ENCODE measurements around the gene TNKS2.
A peak's percentile ranks its signal among the peaks of the same experiment; 100 is the strongest.

The TNKS2 gene

GRCh38 chr10:91864099-91864498 lies 65.9 kb downstream of the TNKS2 start:
- no peak for DNase-seq (ENCODE audit: low read depth)
- TF ChIP-seq, protein P1, sequence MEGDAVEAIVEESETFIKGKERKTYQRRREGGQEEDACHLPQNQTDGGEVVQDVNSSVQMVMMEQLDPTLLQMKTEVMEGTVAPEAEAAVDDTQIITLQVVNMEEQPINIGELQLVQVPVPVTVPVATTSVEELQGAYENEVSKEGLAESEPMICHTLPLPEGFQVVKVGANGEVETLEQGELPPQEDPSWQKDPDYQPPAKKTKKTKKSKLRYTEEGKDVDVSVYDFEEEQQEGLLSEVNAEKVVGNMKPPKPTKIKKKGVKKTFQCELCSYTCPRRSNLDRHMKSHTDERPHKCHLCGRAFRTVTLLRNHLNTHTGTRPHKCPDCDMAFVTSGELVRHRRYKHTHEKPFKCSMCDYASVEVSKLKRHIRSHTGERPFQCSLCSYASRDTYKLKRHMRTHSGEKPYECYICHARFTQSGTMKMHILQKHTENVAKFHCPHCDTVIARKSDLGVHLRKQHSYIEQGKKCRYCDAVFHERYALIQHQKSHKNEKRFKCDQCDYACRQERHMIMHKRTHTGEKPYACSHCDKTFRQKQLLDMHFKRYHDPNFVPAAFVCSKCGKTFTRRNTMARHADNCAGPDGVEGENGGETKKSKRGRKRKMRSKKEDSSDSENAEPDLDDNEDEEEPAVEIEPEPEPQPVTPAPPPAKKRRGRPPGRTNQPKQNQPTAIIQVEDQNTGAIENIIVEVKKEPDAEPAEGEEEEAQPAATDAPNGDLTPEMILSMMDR (conservative IDR thresholded peaks at IDR 0.05; ENCODE audit: low read depth, low read length) = no peak
- H3K4me3 ChIP-seq (ENCODE audit: low read length) = no peak overlapping the region

DNA sequence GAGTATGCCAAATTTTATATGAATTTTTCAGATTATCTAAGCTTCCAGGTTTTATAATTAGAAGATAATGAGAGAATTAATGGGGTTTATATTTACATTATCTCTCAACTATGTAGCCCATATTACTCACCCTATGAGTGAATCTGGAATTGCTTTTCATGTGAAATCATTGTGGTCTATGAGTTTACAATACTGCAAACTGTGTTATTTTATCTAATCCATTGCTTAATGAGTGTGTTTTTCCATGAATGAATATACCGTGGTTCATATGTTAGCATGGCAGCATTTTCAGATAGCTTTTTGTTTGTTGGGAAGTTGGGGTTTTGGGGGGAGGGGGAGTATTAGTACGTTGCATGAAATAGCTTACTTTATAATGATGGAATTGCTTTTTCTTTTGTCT lies 66.5 kb downstream of the TNKS2 start:
- TF ChIP-seq, protein P1 (conservative IDR thresholded peaks at IDR 0.05; ENCODE audit: low read depth, low read length) = no peak
- no peak for DNase-seq (ENCODE audit: low read depth)
- H3K4me3 ChIP-seq (ENCODE audit: low read length) = no peak overlapping the region

DNA sequence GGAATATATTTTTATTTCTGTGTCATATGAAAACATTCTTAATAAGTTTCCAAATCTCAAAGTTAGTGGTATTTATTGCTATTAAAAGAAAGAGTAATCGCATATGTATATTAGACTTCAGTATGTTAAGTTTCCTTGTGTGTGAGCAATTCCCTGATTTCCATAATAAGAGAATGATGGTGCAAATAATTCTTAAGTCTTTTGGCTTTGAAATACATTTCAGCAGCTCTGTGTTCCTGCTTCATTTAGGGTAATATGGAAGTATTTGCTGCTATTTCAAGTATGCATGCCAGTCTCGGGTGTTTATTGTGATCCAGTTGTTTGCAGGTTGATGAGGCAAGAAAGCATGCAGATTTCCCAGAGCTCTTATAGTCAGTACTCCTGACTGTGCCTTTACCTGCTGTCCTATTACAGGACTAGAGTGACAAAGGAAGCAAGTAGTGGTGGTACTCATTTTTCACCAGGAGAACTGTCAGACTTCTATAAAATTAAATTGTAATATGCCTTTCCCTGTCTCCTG lies 67.4 kb downstream of the TNKS2 start:
- H3K4me3 ChIP-seq (ENCODE audit: low read length) = no peak overlapping the region
- TF ChIP-seq, protein P1 (conservative IDR thresholded peaks at IDR 0.05; ENCODE audit: low read depth, low read length) = no peak
- no peak for DNase-seq (ENCODE audit: low read depth)

DNA sequence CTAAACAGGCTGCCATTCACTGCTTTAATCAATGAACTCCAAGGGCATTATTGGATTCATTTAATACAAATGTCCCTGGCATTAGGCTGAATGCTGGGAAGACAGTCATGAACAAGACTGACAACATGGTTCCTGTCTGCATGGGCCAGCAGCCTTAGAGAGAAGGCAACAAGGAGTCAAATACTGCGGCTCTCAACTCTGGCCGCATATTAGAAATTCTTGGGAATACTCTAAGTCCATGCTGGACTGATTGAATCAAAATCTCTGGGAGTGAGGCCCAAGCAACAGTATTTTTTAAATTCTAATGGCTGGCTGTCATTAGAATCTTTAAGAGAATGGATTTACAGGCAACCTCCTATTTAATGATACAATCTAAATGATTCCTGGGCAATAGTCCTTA lies 76.9 kb downstream of the TNKS2 start:
- TF ChIP-seq, protein P1 (conservative IDR thresholded peaks at IDR 0.05; ENCODE audit: low read depth, low read length) = no peak
- DNase-seq (ENCODE audit: low read depth) = no peak
- no peak overlapping the region for H3K4me3 ChIP-seq (ENCODE audit: low read length)

GRCh38 chr10:91875779-91876178 lies 77.6 kb downstream of the TNKS2 start:
- DNase-seq (ENCODE audit: low read depth) = no peak
- no peak overlapping the region for H3K4me3 ChIP-seq (ENCODE audit: low read length)
- TF ChIP-seq, protein P1 (conservative IDR thresholded peaks at IDR 0.05; ENCODE audit: low read depth, low read length) = no peak

DNA sequence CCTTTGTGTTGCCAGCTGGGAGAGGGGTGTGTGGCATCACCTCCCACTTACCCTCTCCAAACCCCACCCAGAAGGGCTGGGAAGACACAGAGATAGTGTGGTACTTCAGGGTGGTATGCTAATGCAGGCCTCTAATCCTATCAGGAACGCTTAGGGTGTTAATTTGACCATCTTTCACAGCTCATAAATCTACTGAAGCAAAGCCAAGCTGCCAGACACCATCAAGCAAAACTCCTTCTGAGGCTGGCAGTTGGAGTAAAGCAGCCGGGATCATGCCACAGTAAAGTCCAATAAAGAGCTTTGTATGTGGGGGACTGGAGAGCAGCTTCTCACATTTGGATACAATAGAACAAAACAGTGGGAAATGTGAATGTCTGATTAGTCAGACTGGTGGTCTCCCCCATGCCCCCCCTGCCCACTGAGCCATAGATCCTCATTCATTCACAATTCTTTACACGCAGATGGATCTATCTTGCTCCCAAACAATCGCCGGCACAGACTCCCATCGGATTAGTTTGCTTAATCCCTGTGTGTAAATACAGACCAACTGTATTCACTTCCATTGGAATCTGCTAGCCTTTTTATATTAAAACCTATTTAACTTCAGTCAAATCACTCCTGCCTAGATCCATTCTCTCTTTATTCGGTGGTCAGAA lies 81.4 kb downstream of the TNKS2 start:
- peak; percentile 59 for DNase-seq (ENCODE audit: low read depth)
- H3K4me3 ChIP-seq (ENCODE audit: low read length) = peak overlapping the region; percentile 6
- TF ChIP-seq, protein P1 (conservative IDR thresholded peaks at IDR 0.05; ENCODE audit: low read depth, low read length) = no peak

DNA sequence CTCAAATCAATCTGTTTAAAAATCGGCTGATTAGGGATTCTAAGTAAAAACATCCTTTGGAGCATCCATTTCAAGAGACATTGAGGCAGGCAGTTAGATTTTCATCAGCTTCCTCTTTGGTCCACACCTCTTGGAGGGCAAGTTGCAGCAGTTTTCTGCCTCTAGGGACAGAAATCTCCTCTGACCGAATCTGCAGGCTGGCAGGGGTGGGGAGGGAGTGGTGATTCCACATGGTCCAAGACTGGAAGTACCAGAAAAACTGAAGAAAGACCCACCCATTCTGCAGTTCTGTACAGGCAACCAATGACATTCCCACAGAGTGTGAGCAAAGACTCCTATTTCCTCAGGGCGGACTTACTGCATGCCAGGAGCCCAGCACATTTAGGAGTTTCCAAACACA lies 82.1 kb downstream of the TNKS2 start:
- no peak overlapping the region for H3K4me3 ChIP-seq (ENCODE audit: low read length)
- no peak for DNase-seq (ENCODE audit: low read depth)
- TF ChIP-seq, protein P1 (conservative IDR thresholded peaks at IDR 0.05; ENCODE audit: low read depth, low read length) = peak; percentile 13

Data from retinal pigment epithelial cell (primary cell).